Peyer's patch (tissue), 4 donors: Measurements from ENCODE around the gene HRH2. TPM values are rescaled to one million over a fixed set of nuclear protein-coding genes. Genes with fewer than 3 reads are reported as not detected.

Source experiments
- DNase-seq, 3 donors: peaks; one replicate each; pipeline ENCODE4 v3.0.0-alpha.2; 2017 to 2019
- H3K27ac ChIP-seq, 4 donors: fragments of 200-600 bp; sonication (generic); one replicate each; pipeline ENCODE4 v1.5.1; 2016 to 2019
- H3K27me3 ChIP-seq, 2 donors: fragments of 200-600 bp; sonication (generic); one replicate each; pipeline ENCODE4 v1.5.1; 2019
- H3K36me3 ChIP-seq, 3 donors: fragments of 200-600 bp; sonication (generic); one replicate each; pipeline ENCODE4 v1.5.1; 2016 to 2019
- H3K4me1 ChIP-seq, 4 donors: fragments of 200-600 bp; sonication (generic); one replicate each; pipeline ENCODE4 v1.5.1; 2016 to 2019
- H3K4me3 ChIP-seq, 4 donors: fragments of 200-600 bp; sonication (generic); 1 replicate in 3 of 4; 2 replicates in 1 of 4; pipeline ENCODE4 v1.5.1; 2016 to 2019; ENCODE audit warnings: mild to moderate bottlenecking in 1 of 4
- H3K9me3 ChIP-seq, 4 donors: fragments of 200-600 bp; sonication (generic); one replicate each; pipeline ENCODE4 v1.5.1; 2016 to 2019; ENCODE audit warnings: mild to moderate bottlenecking in 1 of 4
- CTCF ChIP-seq, 6 experiments: fragments of 450-650 bp in 4 of 6; fragments of 200-600 bp in 2 of 6; sonication (generic) in 1 of 6; IDR thresholded peaks; one replicate each; pipeline ENCODE4 v1.5.1; 2017 to 2019; ENCODE audit warnings: antibody characterized with exemption in 6 of 6, mild to moderate bottlenecking in 3 of 6, moderate library complexity in 1 of 6
- POLR2A ChIP-seq, 2 donors: fragments of 450-650 bp; IDR thresholded peaks; one replicate each; pipeline ENCODE4 v1.5.1; 2017; ENCODE audit warnings: antibody characterized with exemption in 2 of 2, mild to moderate bottlenecking in 2 of 2, moderate library complexity in 2 of 2
- total RNA-seq, 4 donors: library from RNA; depleted of rRNA; stranded (reverse); fragments of >200 nt; gene quantifications; one replicate each; pipeline ENCODE4 v1.1.0, GENCODE V29; 2016

Gene HRH2
- total RNA-seq, 4 donors from 2014 or later, result 0.83 to 8.6 (median 2.2) TPM

- Histone ChIP-seq H3K4me1 (no peaks in the 10 kb centered on the region), H3K27me3 (no peaks in the 10 kb centered on the region), H3K4me3 (no peak overlapping the region), H3K9me3 (no peaks in the 10 kb centered on the region), H3K27ac (no peak overlapping the region), H3K36me3 (no peaks in the 10 kb centered on the region)
- peak in 1 of 3 donors; percentile 7 for DNase-seq
- TF ChIP-seq CTCF (IDR thresholded peaks at IDR 0.05), result no peak
- no peak for TF ChIP-seq POLR2A (IDR thresholded peaks at IDR 0.05)
These were observed 66.7 kb downstream of the HRH2 start for GRCh38 chr5:175724314-175725275.

- H3K27ac ChIP-seq, result no peak overlapping the region
- no peaks in the 10 kb centered on the region for H3K36me3 ChIP-seq
- H3K4me1 ChIP-seq, result no peaks in the 10 kb centered on the region
- no peaks in the 10 kb centered on the region for H3K9me3 ChIP-seq
- no peak for DNase-seq
- TF ChIP-seq CTCF (IDR thresholded peaks at IDR 0.05), result no peak
- H3K27me3 ChIP-seq, result no peaks in the 10 kb centered on the region
- no peak overlapping the region for H3K4me3 ChIP-seq
These were observed 70.4 kb downstream of the HRH2 start for GRCh38 chr5:175728316-175728715.

- no peak for DNase-seq
- Histone ChIP-seq H3K4me1 (no peaks in the 10 kb centered on the region), H3K27me3 (no peaks in the 10 kb centered on the region), H3K4me3 (no peak overlapping the region), H3K27ac (no peak overlapping the region), H3K9me3 (no peaks in the 10 kb centered on the region), H3K36me3 (no peaks in the 10 kb centered on the region)
- TF ChIP-seq POLR2A (IDR thresholded peaks at IDR 0.05) (no peak), CTCF (IDR thresholded peaks at IDR 0.05) (no peak)
These were observed 71.3 kb downstream of the HRH2 start for GRCh38 chr5:175728885-175729828.

- H3K4me3 ChIP-seq, result no peak overlapping the region
- H3K36me3 ChIP-seq, result no peaks in the 10 kb centered on the region
- TF ChIP-seq CTCF (IDR thresholded peaks at IDR 0.05), result peak; percentile 51 to 97 (median 86)
- no peak for TF ChIP-seq POLR2A (IDR thresholded peaks at IDR 0.05)
- H3K27me3 ChIP-seq, result no peaks in the 10 kb centered on the region
- H3K9me3 ChIP-seq, result no peaks in the 10 kb centered on the region
- H3K27ac ChIP-seq, result no peak overlapping the region
- H3K4me1 ChIP-seq, result no peaks in the 10 kb centered on the region
- DNase-seq, result peak; percentile 79 to 94 (median 92)
These were observed 72.0 kb downstream of the HRH2 start for GRCh38 chr5:175729829-175730277.

GRCh38 chr5:175731172-175731571 lies 73.3 kb downstream of the HRH2 start:
- Histone ChIP-seq H3K4me1 (no peaks in the 10 kb centered on the region), H3K27ac (no peak overlapping the region), H3K9me3 (no peaks in the 10 kb centered on the region), H3K27me3 (no peaks in the 10 kb centered on the region), H3K36me3 (no peaks in the 10 kb centered on the region), H3K4me3 (no peak overlapping the region)
- no peak for TF ChIP-seq POLR2A (IDR thresholded peaks at IDR 0.05)
- TF ChIP-seq CTCF (IDR thresholded peaks at IDR 0.05), result no peak
- no peak for DNase-seq
